Activated CD8-positive, alpha-beta T cell treated with anti-CD3 and anti-CD28 coated beads, Interleukin-2, amount 10 ng/mL, durations not matched to agents 7 days and 5 days (primary cell): ENCODE measurements around the gene TNRC6B. TPM values are rescaled to one million over a fixed set of nuclear protein-coding genes. Genes with fewer than 3 reads are reported as not detected.
"Not testable (repeated sequence)": the region's sequence is repeated elsewhere in the genome, so short reads cannot be mapped to it uniquely, and the experiment has no call there.

ENCODE experiments used
- ATAC-seq: fragments of 150-1000 bp; cut with Tn5 transposase; one replicate; pipeline ENCODE4 v1.10.0; 2021; ENCODE audit warnings: moderate library complexity
- CTCF ChIA-PET: fragments of 350-600 bp; sonication (Branson Sonifier 250); formaldehyde crosslinking; loops from one replicate; lab custom pipeline; 2021; ENCODE audit warnings: antibody characterized with exemption; lab: Charles Lee
- POLR2A ChIA-PET: fragments of 350-600 bp; sonication (Branson Sonifier 250); formaldehyde crosslinking; loops from one replicate; lab custom pipeline; 2021; ENCODE audit warnings: antibody characterized with exemption; lab: Charles Lee
- DNase-seq: peaks from one replicate; pipeline ENCODE4 v3.0.0-alpha.2; 2020
- H3K27ac Mint-ChIP-seq: one replicate; pipeline ENCODE4 v1.8.0; 2021; ENCODE audit warnings: mild to moderate bottlenecking, mixed read lengths
- H3K27me3 Mint-ChIP-seq: one replicate; pipeline ENCODE4 v1.8.0; 2021; ENCODE audit warnings: low read depth, mixed read lengths
- H3K36me3 Mint-ChIP-seq: one replicate; pipeline ENCODE4 v1.8.0; 2021; ENCODE audit warnings: low read depth, mixed read lengths
- H3K4me1 Mint-ChIP-seq: one replicate; pipeline ENCODE4 v1.8.0; 2021; ENCODE audit warnings: low read depth, mixed read lengths
- H3K4me3 Mint-ChIP-seq: one replicate; pipeline ENCODE4 v1.8.0; 2021; ENCODE audit warnings: mild to moderate bottlenecking, mixed read lengths
- H3K9me3 Mint-ChIP-seq: one replicate; pipeline ENCODE4 v1.8.0; 2022; ENCODE audit warnings: mixed read lengths; ENCODE audit not compliant: insufficient read depth
- total RNA-seq, 2 experiments: library from RNA; stranded (reverse); gene quantifications; one replicate each; pipeline ENCODE4 v1.2.3, GENCODE V29; 2021

The TNRC6B gene
- total RNA-seq, result 10 to 100 TPM; 62.9 to 63.3 TPM

- ChIA-PET CTCF (interaction anchor here (0.9 to 4.4 kb wide), 13 partner anchors 16 to 225 kb away, joined by 3 to 35 read pairs (median 6); no protein-coding TSS in a partner anchor), POLR2A (interaction anchor here (0.6 to 5.2 kb wide), 44 partner anchors 10 to 655 kb away, joined by 3 to 68 read pairs (median 4); partner anchors contain the start of gene ADSL)
- H3K4me3 Mint-ChIP-seq, result peak within 1 kb of the TSS; percentile 94
- peak; percentile 80 for ATAC-seq
- H3K36me3 Mint-ChIP-seq, result peaks cover 25% of the 10 kb centered on the region
- H3K27ac Mint-ChIP-seq, result peak within 1 kb of the TSS; percentile 91
- peaks cover 48% of the 10 kb centered on the region for H3K4me1 Mint-ChIP-seq
- H3K27me3 Mint-ChIP-seq, result no peaks in the 10 kb centered on the region
- peak; percentile 91 for DNase-seq
- H3K9me3 Mint-ChIP-seq, result no peaks in the 10 kb centered on the region
These were observed at the start of gene TNRC6B for GRCh38 chr22:40177738-40178416. TNRC6B (plus strand) TSS chr22:40177925; CDS start chr22:40178136, 211 bp downstream.

GRCh38 chr22:40128989-40129388, 48.7 kb upstream of the TNRC6B start:
- H3K27ac Mint-ChIP-seq, result peak overlapping the region; percentile 90
- POLR2A ChIA-PET, result interaction anchor here (1.7 to 1.8 kb wide), 2 partner anchors 21 to 85 kb away, joined by 4 to 10 read pairs; no protein-coding TSS in a partner anchor
- peak overlapping the region; percentile 59 for H3K4me3 Mint-ChIP-seq
- peaks cover 38% of the 10 kb centered on the region for H3K36me3 Mint-ChIP-seq
- DNase-seq (peak; percentile 75), ATAC-seq (peak; percentile 94)
- CTCF ChIA-PET, result interaction anchor here (0.8 to 2.1 kb wide), 6 partner anchors 13 to 219 kb away, joined by 3 to 11 read pairs (median 4); partner anchors contain the start of gene TNRC6B
- H3K4me1 Mint-ChIP-seq, result peaks cover 60% of the 10 kb centered on the region
- peaks cover 5% of the 10 kb centered on the region for H3K9me3 Mint-ChIP-seq
- no peaks in the 10 kb centered on the region for H3K27me3 Mint-ChIP-seq

- H3K4me1 Mint-ChIP-seq, result peaks cover 10% of the 10 kb centered on the region
- peaks cover 34% of the 10 kb centered on the region for H3K36me3 Mint-ChIP-seq
- no peak overlapping the region for H3K27ac Mint-ChIP-seq
- no peak overlapping the region for H3K4me3 Mint-ChIP-seq
- H3K9me3 Mint-ChIP-seq, result no peaks in the 10 kb centered on the region
- ATAC-seq, result no peak
- no peaks in the 10 kb centered on the region for H3K27me3 Mint-ChIP-seq
- POLR2A ChIA-PET, result no interaction called here
- CTCF ChIA-PET, result interaction anchor here (1.0 to 1.1 kb wide), 2 partner anchors 8 to 211 kb away, joined by 3 read pairs; no protein-coding TSS in a partner anchor
- DNase-seq, result no peak
These were observed 40.6 kb upstream of the TNRC6B start for GRCh38 chr22:40137132-40137531.

- no peak for ATAC-seq
- CTCF ChIA-PET, result interaction anchor here (1.0 kb wide), 1 partner anchor 34 kb away, joined by 3 read pairs; no protein-coding TSS in a partner anchor
- POLR2A ChIA-PET, result interaction anchor here (1.9 kb wide), 1 partner anchor 38 kb away, joined by 7 read pairs; the partner anchor contains the start of gene TNRC6B
- Mint-ChIP-seq H3K27ac (no peak overlapping the region), H3K4me3 (no peak overlapping the region), H3K4me1 (peaks cover 2% of the 10 kb centered on the region), H3K9me3 (no peaks in the 10 kb centered on the region), H3K27me3 (no peaks in the 10 kb centered on the region), H3K36me3 (peaks cover 31% of the 10 kb centered on the region)
- no peak for DNase-seq
These were observed 38.9 kb upstream of the TNRC6B start for GRCh38 chr22:40138866-40139265.

- Mint-ChIP-seq H3K4me3 (no peak overlapping the region), H3K9me3 (no peaks in the 10 kb centered on the region), H3K27me3 (no peaks in the 10 kb centered on the region), H3K27ac (no peak overlapping the region), H3K4me1 (peaks cover 2% of the 10 kb centered on the region), H3K36me3 (peaks cover 24% of the 10 kb centered on the region)
- DNase-seq (no peak), ATAC-seq (no peak)
- ChIA-PET POLR2A (no interaction called here), CTCF (no interaction called here)
These were observed 30.1 kb upstream of the TNRC6B start for GRCh38 chr22:40147388-40148176.

- CTCF ChIA-PET, result no interaction called here
- POLR2A ChIA-PET, result no interaction called here
- H3K9me3 Mint-ChIP-seq, result no peaks in the 10 kb centered on the region
- no peaks in the 10 kb centered on the region for H3K27me3 Mint-ChIP-seq
- ATAC-seq, result no peak
- H3K4me3 Mint-ChIP-seq, result no peak overlapping the region
- no peak for DNase-seq
- H3K27ac Mint-ChIP-seq, result no peak overlapping the region
- peaks cover 7% of the 10 kb centered on the region for H3K4me1 Mint-ChIP-seq
- peaks cover 8% of the 10 kb centered on the region for H3K36me3 Mint-ChIP-seq
These were observed 24.5 kb upstream of the TNRC6B start for GRCh38 chr22:40153192-40153591.

GRCh38 chr22:40153705-40154104, 24.0 kb upstream of the TNRC6B start:
- Mint-ChIP-seq H3K4me1 (peaks cover 7% of the 10 kb centered on the region), H3K27me3 (no peaks in the 10 kb centered on the region), H3K9me3 (no peaks in the 10 kb centered on the region), H3K27ac (no peak overlapping the region), H3K36me3 (peaks cover 8% of the 10 kb centered on the region), H3K4me3 (no peak overlapping the region)
- ChIA-PET CTCF (no interaction called here), POLR2A (no interaction called here)
- DNase-seq (no peak), ATAC-seq (no peak)

- peaks cover 7% of the 10 kb centered on the region for H3K4me1 Mint-ChIP-seq
These were observed 21.7 kb upstream of the TNRC6B start for GRCh38 chr22:40156001-40156516.

GRCh38 chr22:40156682-40157081, 21.0 kb upstream of the TNRC6B start:
- H3K4me1 Mint-ChIP-seq, DNase-seq, H3K4me3 Mint-ChIP-seq, CTCF ChIA-PET, POLR2A ChIA-PET, H3K27ac Mint-ChIP-seq, ATAC-seq, H3K9me3 Mint-ChIP-seq, H3K27me3 Mint-ChIP-seq: not testable (repeated sequence)
- H3K36me3 Mint-ChIP-seq, result peaks cover 12% of the 10 kb centered on the region

More at GRCh38 chr22:40156001-40156516, 21.7 kb upstream of the TNRC6B start:
- peak; percentile 24 for DNase-seq
- ChIA-PET CTCF (no interaction called here), POLR2A (interaction anchor here (0.7 kb wide), 1 partner anchor 138 kb away, joined by 3 read pairs; no protein-coding TSS in a partner anchor)
- H3K9me3 Mint-ChIP-seq, result no peaks in the 10 kb centered on the region
- no peaks in the 10 kb centered on the region for H3K27me3 Mint-ChIP-seq
- peak; percentile 67 for ATAC-seq
- H3K4me3 Mint-ChIP-seq, result no peak overlapping the region
- peaks cover 8% of the 10 kb centered on the region for H3K36me3 Mint-ChIP-seq
- H3K27ac Mint-ChIP-seq, result no peak overlapping the region

- DNase-seq (no peak), ATAC-seq (no peak)
- no peaks in the 10 kb centered on the region for H3K9me3 Mint-ChIP-seq
- ChIA-PET POLR2A (no interaction called here), CTCF (interaction anchor here (1.5 kb wide), 1 partner anchor 36 kb away, joined by 3 read pairs; no protein-coding TSS in a partner anchor)
- H3K4me3 Mint-ChIP-seq, result no peak overlapping the region
- H3K27me3 Mint-ChIP-seq, result no peaks in the 10 kb centered on the region
- H3K36me3 Mint-ChIP-seq, result peaks cover 14% of the 10 kb centered on the region
- no peak overlapping the region for H3K27ac Mint-ChIP-seq
- H3K4me1 Mint-ChIP-seq, result peaks cover 5% of the 10 kb centered on the region
These were observed 20.3 kb upstream of the TNRC6B start for GRCh38 chr22:40157330-40157945.

GRCh38 chr22:40161194-40161593, 16.5 kb upstream of the TNRC6B start:
- ChIA-PET POLR2A (interaction anchor here (0.6 to 0.7 kb wide), 2 partner anchors 16 kb away, joined by 3 read pairs; partner anchors contain the start of gene TNRC6B), CTCF (interaction anchor here (0.6 to 1.5 kb wide), 3 partner anchors 33 to 187 kb away, joined by 3 to 4 read pairs (median 3); no protein-coding TSS in a partner anchor)
- DNase-seq (no peak), ATAC-seq (no peak)
- Mint-ChIP-seq H3K4me3 (no peak overlapping the region), H3K27me3 (no peaks in the 10 kb centered on the region), H3K9me3 (no peaks in the 10 kb centered on the region), H3K36me3 (peaks cover 34% of the 10 kb centered on the region), H3K4me1 (no peaks in the 10 kb centered on the region), H3K27ac (no peak overlapping the region)
